Measurements from ENCODE around the gene ATP8B3.

Gene ATP8B3

DNA sequence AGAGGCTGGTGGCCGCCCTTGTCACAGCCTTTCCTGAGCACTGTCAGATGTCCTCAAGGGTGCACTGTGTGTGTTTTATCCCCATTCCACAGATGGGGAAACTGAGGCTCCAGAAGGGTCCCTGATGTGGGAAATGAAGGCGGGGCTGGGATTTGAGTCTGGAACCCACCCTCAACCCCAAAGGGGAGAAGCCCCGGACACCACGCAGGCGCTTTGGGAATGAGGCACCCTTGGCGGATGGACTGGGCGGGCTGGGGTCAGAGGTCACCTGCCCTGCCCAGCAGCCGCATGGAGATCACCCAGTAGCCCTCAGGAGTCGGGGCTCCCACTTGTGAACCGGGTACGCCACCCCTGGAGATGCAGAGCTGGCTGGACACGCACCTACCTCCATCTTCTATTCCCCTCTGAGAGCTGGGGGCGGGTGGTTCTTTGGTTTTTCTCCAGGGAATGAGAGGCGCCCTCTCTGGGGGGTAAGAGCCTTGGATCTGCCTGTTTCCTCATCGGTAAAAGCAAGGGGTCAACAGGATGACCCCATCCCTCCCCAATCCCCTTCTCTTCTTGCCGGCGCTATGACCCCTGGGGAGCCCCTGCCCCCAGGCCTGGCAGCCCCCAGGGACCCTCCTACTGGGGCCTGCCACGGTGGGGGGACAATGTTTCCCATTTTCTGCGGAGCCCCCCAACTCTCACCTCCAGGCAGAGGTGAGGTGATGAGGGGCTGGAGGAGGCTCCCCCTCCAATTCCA, 67.1 kb downstream of the ATP8B3 start:
- no peak for DNase-seq (ENCODE audit: low spot score)

DNA sequence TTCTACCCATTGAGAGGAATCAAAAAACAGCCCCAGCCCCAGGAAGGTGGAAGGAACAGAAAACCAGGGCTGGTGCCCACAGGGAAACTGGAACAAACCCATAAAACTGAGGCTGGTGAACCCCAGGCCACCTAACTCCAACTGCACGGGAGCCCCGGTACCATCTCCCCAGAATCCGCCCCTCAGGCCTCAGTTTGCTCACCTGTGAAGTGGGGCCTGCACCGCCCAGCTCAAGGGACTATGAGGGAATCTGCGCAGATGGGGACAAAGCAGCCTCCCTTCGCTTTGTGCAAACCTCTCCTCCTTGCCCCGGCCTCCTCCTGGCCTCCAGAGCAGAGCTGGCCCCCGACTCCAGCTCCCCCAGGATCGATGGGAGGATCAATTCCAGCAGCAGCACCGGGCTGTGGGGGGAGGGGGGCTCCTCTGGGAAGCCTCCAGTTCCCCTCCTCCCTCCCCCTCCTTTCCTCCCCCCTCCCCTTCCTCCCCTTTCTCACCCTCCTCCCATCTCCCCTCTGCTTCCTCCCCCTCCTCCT, 67.9 kb downstream of the ATP8B3 start:
- no peak for DNase-seq (ENCODE audit: low spot score)

DNA sequence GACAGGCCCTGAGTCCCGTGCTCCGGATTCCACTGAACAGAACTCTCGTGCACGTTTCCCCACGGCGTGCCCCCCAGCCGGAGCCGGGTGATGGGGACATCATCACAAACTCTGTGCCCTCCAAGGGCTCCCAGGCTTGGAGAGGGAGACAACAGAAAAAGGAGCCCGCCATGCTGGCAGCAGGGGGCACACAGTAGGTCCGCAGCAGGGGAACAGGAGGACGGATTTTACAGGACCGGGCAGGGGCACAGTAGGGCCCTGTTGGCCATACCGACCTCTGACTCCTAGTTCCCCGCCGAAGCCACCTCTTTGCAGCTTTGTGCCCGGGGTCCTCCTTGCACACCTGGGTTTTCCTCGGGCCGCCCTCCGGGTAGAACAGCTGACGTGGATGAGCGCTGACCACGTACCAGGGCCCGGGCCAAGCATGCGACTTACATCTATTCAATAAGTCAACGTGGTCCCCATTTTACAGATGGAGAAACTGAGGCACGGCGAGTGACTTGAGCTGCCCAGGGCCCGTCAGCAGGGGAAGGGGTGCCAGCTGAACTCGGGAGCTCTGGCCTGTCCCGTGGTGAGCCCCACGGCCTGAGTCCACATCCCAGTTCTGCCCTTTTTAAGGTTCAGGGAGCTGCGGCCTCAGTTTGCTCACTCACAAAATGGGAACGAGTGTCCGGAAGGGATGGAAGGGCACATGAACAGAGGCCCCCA, 68.9 kb downstream of the ATP8B3 start:
- no peak for DNase-seq (ENCODE audit: low spot score)

DNA sequence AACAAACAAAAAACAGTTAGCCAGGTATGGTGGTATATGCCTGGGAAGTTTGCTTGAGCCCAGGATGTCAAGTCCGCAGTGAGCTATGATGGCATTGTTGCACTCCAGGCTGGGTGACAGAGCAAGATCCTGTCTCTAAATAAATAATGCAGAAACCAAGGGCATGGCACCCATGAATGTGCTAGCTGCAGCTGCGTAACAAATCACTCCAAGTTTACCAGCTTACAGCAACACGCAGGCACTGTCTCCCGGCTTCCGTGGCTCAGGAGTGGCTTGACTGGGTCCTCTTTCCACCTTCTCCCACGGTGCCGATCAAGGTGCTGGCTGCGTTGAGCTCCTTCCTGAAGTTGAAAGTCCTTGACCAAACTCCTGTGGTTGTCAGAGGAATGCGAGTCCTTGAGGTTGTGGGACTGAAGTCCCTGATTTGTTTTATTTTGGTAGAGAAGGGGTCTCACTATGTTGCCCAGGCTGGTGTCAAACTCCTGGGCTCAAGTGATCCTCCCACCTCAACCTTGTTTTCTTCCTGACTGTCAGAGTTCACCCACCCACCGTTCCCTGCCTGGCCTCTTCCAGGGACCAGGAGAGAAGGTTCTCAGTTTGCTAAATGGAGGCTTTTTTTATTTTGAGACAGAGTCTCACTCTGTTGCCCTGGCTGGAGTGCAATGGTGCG, 72.0 kb downstream of the ATP8B3 start:
- DNase-seq (ENCODE audit: low spot score), result no peak

DNA sequence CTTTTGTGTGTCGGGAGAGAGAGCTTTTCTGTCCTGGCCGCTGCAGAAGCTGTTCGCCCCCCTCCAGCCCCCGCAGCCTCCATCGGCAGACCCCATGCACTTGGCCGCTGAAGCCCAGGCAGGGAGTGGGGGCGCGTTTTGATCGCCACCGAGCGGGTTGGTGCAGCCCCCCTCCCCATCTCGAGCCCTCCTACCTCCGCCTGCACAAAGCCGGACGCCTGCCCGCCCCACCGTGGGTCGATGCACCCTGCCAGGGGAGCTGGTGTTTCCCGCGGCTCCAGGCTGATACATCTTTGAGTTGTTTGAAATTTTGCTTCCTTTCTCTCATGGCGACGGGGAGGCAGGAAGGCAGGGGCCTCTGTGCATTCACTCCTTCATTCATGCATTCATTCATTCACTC, 75.1 kb downstream of the ATP8B3 start:
- DNase-seq (ENCODE audit: low spot score), result no peak

DNA sequence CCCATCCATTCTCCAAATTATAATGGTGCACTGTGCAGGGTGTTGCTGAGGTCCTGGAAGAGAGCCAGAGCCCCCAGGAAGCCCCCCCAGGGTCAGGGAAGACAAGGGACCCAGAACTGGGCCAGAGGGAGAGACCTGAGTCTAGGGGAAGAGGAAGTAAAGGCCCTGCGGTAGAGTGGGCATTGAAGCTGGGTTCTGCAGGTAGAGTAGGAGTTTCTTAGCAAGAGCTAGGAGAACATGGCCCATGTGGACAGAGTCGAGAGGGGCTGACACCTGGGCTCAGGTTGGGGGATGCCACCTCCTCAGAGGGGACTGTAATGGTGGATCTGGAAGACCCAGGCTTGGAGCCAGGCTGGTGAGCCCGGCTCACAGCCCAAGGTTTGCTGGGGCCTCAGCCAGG, 75.8 kb downstream of the ATP8B3 start:
- no peak for DNase-seq (ENCODE audit: low spot score)

DNA sequence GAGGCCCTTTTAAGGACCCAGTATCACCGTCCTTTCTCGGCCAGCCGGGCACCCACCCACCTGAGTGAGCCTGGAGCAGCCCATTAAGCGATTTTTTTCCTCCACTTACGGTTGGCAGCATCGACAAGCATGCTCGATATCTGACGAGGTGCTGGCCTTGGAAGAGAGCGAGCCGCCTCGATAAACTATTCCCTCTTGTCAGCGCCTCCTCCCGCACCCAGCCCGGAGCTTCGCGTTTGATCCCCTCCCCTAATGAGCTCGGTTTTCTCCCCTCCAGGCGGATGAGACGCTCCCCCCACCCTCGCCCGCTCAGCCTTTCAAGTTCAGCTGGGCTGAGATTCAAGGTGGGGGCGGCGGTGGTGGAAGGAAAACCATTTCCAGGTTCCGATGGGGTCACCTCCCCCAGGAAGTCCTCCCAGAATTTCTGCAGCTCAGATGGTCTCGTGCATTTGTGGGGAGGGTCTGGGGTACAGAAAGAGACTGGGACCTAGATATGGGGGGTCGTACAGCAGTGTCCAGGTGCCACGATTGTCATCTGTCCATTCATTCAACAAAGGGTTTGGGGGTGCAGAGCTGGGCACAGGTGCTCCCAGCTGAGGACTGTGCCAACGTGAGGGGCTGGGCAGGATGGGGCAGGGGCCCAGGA, 77.6 kb downstream of the ATP8B3 start:
- DNase-seq (ENCODE audit: low spot score), result no peak

Measured in GM03348 (cell line).